ENCODE measurements around the gene EPB42.

Gene EPB42

DNA sequence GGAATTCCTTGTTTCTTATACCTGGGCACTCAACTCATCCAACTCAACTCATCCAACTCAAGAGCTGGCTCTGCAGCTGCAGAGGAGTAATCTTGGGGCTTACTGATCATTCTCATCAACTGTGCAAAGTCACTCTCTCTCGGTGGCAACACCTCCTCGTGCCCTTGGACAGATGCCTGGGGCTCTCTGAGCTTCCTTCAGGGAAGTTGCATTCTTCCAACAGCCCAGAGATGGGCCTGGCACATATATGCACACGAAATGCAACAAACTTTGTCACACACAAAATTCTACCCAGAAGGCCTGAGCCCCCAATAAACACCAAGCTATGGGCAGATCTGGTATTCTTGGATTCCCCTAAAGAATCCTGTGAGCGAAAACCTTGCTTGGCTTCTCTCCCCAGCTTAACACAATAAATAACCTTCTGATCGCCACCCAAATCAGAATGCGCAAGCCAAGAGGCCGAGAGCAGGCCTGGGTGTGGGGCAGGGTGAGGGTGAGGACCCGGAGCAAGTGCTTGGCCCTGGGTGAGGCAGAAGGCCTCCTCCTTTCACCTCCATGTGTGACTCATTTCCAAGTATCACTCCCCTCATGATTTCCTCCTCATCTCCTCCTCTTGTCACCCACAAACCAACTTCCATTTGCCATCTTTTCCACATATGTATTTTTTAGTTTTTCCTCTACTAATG is 30.5 kb upstream of the EPB42 start:
- no peak for TF ChIP-seq CTCF (conservative IDR thresholded peaks at IDR 0.05; ENCODE audit: low read depth, low read length)
- H3K4me3 ChIP-seq (ENCODE audit: low read depth, low read length): no peak overlapping the region
- no peak for DNase-seq (ENCODE audit: low read depth)

DNA sequence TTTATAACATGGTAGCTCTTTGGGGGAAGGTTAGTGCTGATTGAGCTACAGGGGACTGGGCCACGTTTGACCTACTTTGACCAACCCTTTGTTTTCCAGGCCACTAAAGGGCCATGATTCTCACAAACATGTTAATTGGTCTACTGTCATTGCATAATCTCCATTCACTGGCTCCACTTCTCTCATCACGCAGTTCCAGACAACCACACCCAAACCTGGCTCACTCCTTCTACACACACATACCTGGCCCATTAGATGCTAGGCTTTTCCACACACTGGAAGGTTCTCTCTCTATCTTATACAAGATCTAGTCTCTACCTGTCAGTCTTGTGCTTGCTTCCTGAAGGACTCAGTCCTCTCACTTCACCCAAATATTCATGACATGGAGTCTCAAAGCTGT is 30.0 kb upstream of the EPB42 start:
- no peak overlapping the region for H3K4me3 ChIP-seq (ENCODE audit: low read depth, low read length)
- no peak for DNase-seq (ENCODE audit: low read depth)
- no peak for TF ChIP-seq CTCF (conservative IDR thresholded peaks at IDR 0.05; ENCODE audit: low read depth, low read length)

DNA sequence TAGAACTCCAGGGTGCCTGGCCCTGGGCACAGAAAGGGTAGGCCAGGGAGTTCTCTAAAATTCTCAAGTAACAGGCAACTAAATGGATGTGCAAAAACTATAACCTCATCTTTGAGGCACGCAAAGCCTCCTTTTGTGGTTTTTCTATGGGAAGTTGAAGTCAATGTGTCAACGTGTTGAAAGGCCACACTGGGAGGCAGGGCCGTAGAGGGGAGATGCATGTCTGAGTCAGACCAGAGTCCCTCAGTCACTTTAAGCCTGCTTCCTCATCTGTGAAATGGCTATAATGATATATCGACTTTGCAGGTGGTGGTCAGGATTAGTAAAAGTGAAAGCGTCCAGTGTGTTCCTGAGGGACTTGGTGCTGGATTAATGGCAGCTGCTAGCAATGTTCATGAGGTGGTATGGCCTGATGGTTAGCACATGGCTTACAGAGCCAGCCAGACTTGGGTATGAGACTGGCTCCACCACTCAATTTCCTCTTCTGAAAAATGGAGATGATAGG is 28.9 kb upstream of the EPB42 start:
- TF ChIP-seq CTCF (conservative IDR thresholded peaks at IDR 0.05; ENCODE audit: low read depth, low read length): no peak
- DNase-seq (ENCODE audit: low read depth): peak; percentile 96
- H3K4me3 ChIP-seq (ENCODE audit: low read depth, low read length): no peak overlapping the region

GRCh38 chr15:43249236-43249635 is 28.4 kb upstream of the EPB42 start:
- TF ChIP-seq CTCF (conservative IDR thresholded peaks at IDR 0.05; ENCODE audit: low read depth, low read length): no peak
- no peak for DNase-seq (ENCODE audit: low read depth)
- H3K4me3 ChIP-seq (ENCODE audit: low read depth, low read length): no peak overlapping the region

DNA sequence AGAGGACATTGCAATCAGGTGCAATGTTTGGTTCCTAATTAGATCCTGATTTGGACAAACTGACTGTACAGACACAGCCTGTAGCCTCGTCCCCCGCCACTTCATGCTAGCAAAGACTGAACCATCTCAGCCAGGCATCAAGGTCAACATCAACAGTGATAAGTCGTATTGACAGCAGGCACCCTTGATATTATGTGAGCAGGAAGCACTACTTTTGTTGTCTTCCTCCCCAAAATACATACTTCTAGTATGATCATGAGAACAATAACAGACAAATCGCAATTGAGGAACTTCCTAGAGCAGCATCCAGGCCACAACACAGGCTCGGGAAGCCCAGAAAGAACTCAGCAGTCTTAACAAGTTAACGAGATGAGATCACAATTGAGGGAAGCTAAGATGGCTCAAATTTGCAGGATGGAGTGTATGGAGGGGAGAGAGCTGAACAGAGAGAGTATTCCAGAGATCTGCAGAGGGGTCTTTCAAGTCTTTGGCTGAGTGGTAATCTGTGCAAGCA is 25.5 kb upstream of the EPB42 start:
- TF ChIP-seq CTCF (conservative IDR thresholded peaks at IDR 0.05; ENCODE audit: low read depth, low read length): no peak
- no peak overlapping the region for H3K4me3 ChIP-seq (ENCODE audit: low read depth, low read length)
- no peak for DNase-seq (ENCODE audit: low read depth)

DNA sequence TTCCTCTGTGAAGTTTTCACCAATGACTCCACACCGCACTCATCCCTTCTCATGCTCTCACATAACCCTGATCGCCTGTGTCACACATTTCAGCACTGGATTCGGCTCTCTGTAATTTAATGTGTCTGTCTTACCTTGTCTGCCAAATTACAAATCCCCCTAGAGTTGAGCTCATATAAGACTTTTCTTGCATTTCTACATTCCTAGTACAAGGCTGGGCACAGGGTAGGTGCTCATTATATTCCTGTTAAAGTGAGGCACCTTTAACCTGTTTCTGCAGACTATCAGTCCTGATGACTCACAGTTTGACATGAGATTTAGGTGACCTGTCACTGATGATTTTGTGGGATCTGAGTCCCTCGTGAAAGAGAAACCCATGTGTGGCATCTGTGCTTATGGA is 23.3 kb upstream of the EPB42 start:
- DNase-seq (ENCODE audit: low read depth): no peak
- no peak overlapping the region for H3K4me3 ChIP-seq (ENCODE audit: low read depth, low read length)
- TF ChIP-seq CTCF (conservative IDR thresholded peaks at IDR 0.05; ENCODE audit: low read depth, low read length): no peak

Data from choroid plexus epithelial cell (primary cell).